AG10803 (cell line): ENCODE measurements around the gene MYO1D.
"Not testable (repeated sequence)": the region's sequence is repeated elsewhere in the genome, so short reads cannot be mapped to it uniquely, and the experiment has no call there.

Experiments used
- DNase-seq: peaks from one replicate; pipeline ENCODE4 v3.0.0; 2010; ENCODE audit warnings: low read depth
- H3K4me3 ChIP-seq: 2 replicates; pipeline ENCODE4 v1.5.1; 2011; ENCODE audit warnings: mild to moderate bottlenecking, low read length, control low read depth
- CTCF ChIP-seq: conservative IDR thresholded peaks from 2 replicates; pipeline ENCODE4 v1.5.1; 2011; ENCODE audit warnings: mild to moderate bottlenecking, low read length, control low read depth, inconsistent platforms

MYO1D gene

DNA sequence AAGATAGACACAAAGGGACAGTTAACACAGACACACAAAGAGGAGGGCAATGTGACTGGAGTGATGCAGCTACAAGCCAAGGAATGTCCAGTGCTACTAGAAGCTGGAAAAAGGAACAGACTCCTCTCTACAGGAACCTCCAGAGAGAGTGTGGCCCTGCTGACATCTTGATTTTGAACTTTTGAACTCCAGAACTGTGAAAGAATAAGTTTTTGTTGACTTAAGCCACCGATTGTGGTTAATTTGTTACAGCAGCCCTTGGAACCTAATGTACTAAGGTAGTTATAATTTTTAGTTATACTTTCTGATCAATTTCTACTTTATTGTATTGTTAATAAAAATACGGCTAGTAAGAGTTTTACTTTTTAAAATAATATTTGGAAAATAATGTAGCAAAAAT is 129.1 kb downstream of the MYO1D start:
- TF ChIP-seq CTCF, result no peak
- no peak overlapping the region for H3K4me3 ChIP-seq
- DNase-seq, result no peak

DNA sequence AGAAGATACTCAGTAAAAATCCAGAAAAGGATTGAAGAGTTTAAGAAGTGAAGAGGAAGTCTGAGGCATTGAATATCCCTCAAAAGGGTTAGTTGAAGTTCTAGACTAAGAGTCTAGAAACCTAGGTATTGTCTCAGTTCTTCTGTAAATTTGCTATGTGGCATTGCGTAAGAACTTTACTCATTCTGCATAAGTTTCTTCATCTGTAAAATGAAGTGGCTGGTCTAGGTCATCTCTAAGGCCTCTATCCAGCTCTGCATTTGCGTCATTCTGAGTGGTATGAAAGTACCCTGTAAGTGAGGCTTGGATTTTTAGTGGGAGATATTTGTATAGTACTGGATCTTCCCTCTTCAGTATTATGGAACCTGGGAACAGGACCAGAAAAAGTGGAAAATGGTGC is 130.2 kb downstream of the MYO1D start:
- no peak for TF ChIP-seq CTCF
- peak; percentile 70 for DNase-seq

GRCh38 chr17:32746280-32746679 is 130.6 kb downstream of the MYO1D start:
- no peak for DNase-seq
- no peak for TF ChIP-seq CTCF
- H3K4me3 ChIP-seq, result no peak overlapping the region

More for the DNA sequence above, 130.2 kb downstream of the MYO1D start:
- no peak overlapping the region for H3K4me3 ChIP-seq

GRCh38 chr17:32742681-32743538 is 134.0 kb downstream of the MYO1D start:
- no peak overlapping the region for H3K4me3 ChIP-seq
- no peak for DNase-seq
- no peak for TF ChIP-seq CTCF

DNA sequence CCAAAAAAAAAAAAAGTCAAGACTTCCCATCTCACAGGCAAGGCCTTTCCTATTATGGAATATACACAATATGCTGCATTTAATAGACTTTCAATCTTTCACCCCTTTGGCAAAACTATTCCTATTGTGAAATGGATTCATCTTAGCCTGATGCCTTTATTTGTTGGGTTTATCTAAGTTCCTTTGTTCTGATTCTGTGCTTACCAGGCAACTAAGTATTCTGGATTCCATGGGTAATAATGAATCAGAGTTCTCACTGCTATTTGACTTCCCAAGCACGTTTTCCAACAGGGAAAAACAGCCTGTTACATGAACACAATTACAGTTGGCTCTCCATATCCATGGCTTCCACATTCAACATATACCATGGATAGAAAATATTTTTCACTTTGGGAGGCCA is 135.5 kb downstream of the MYO1D start:
- DNase-seq, result peak; percentile 59
- no peak for TF ChIP-seq CTCF
- no peak overlapping the region for H3K4me3 ChIP-seq

GRCh38 chr17:32739722-32740121 is 137.2 kb downstream of the MYO1D start:
- no peak for DNase-seq
- H3K4me3 ChIP-seq, result no peak overlapping the region
- TF ChIP-seq CTCF, result no peak

- H3K4me3 ChIP-seq, DNase-seq: not testable (repeated sequence)
Observed at GRCh38 chr17:32739151-32739550, 137.8 kb downstream of the MYO1D start.
